Measurements from ENCODE around the gene DCTPP1. TPM values are rescaled to one million over a fixed set of nuclear protein-coding genes. Genes with fewer than 3 reads are reported as not detected.

The DCTPP1 gene
- polyA plus RNA-seq, 2 of the 4 experiments (the other 2 are of a cell fraction): 105 to 121 TPM

DNA sequence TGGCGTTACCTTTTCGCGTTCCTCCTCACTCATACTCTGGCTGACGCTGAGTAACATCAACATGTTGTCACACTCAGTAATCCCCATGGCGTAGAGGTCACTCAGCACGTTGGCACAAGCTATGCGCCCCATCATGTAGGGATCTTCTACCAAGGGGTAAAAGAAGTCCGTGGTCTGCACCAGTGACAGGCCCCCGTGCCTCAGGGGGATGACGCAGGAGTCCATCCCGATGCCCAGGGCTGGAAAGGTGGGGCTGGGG is 15.2 kb upstream of the DCTPP1 start:
- ChIA-PET CTCF (interaction anchor here (0.8 to 6.7 kb wide), 8 partner anchors 15 to 352 kb away, joined by 3 to 36 read pairs (median 3); partner anchors contain the start of gene DCTPP1), POLR2A (interaction anchor here (0.6 to 2.5 kb wide), 8 partner anchors 11 to 165 kb away, joined by 3 to 11 read pairs (median 5); partner anchors contain the start of genes DCTPP1, ZNF689 and ZNF747)
- Histone ChIP-seq H3K4me2 (peak overlapping the region; percentile 83), H3K27ac (peak overlapping the region; percentile 91 to 99), H3K4me1 (peaks cover 19% of the 10 kb centered on the region), H3K9me3 (no peaks in the 10 kb centered on the region), H3K4me3 (peak overlapping the region; percentile 84)
- WGBS (ENCODE audit: missing lambda C conversion rate): 60% methylated on average over 7 of the region's 11 CpGs
- TF ChIP-seq HOXA7 (CRISPR knock-in tag; IDR thresholded peaks at IDR 0.05) (no peak), HOXB13 (CRISPR knock-in tag; IDR thresholded peaks at IDR 0.05; ENCODE audit: low read depth) (peak; percentile 9; the same call in 1 of the 2 replicates), ZFP36 (IDR thresholded peaks at IDR 0.05; ENCODE audit: borderline replicate concordance, partially characterized antibody) (no peak), CBX2 (IDR thresholded peaks at IDR 0.05; ENCODE audit: borderline replicate concordance, low read depth) (no peak), FOXS1 (CRISPR knock-in tag; IDR thresholded peaks at IDR 0.05) (peak; percentile 13; the same call in 1 of the 2 replicates)
- FAIRE-seq (no peak), ATAC-seq (no peak), DNase-seq (ENCODE audit: low read depth in 1 of 2, low spot score in 1 of 2) (no peak)

DNA sequence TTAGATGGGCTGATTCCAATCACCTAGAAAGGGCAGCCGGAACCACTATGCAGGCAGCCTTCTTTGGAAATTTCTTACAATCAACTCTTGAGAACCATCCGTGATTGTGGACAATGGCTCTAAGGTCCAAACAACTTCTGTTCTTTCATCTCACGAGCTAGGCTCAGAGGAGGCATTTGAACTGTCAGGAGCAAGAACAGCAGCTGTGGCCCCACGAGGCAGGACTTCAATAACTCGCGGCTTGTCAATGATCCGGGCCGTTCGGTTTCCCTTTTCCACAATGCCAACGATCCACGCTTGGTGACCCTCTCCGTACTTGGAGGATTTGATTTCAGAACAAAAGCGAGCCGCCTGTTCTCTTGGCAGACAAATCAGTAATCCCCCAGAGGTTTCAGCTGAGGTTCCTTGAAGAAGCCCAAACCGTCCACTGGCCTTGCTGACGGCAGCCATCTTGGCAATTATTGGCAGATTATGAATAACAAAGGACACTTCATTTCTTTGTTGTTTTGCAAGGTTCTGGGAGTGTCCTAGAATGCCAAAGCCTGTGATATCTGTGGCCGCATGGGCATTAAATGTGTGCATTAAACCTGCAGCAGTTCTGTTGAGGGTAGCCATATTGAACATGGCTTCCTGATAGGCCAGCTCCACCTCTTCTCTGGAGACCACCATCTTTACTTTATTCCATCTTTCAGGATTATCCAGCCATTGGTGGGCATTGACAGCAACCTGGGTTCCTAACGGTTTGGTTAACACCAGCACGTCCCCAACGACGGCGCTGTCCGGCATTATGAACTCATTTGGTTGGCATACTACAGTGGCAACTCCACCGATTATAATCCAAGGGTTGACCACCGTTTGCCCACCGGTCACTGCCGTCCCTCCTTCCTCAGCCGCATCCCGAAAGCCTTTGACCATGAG is 14.7 kb upstream of the DCTPP1 start:
- no peak for TF ChIP-seq ZSCAN20 (CRISPR knock-in tag; IDR thresholded peaks at IDR 0.05)
- TF ChIP-seq FOXS1 (CRISPR knock-in tag; IDR thresholded peaks at IDR 0.05): no peak
- TF ChIP-seq JUNB (IDR thresholded peaks at IDR 0.05): no peak
- TF ChIP-seq, protein P1, sequence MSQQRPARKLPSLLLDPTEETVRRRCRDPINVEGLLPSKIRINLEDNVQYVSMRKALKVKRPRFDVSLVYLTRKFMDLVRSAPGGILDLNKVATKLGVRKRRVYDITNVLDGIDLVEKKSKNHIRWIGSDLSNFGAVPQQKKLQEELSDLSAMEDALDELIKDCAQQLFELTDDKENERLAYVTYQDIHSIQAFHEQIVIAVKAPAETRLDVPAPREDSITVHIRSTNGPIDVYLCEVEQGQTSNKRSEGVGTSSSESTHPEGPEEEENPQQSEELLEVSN (IDR thresholded peaks at IDR 0.05; ENCODE audit: borderline replicate concordance, low read depth): no peak
- peak overlapping the region; percentile 84 for H3K4me3 ChIP-seq
- no peak for FAIRE-seq
- ChIA-PET CTCF (interaction anchor here (1.1 to 6.7 kb wide), 8 partner anchors 14 to 352 kb away, joined by 3 to 36 read pairs (median 3); partner anchors contain the start of gene DCTPP1), POLR2A (interaction anchor here (0.6 to 2.5 kb wide), 7 partner anchors 12 to 166 kb away, joined by 3 to 11 read pairs (median 5); partner anchors contain the start of genes DCTPP1 and ZNF689)
- peak overlapping the region; percentile 83 for H3K4me2 ChIP-seq
- peak overlapping the region; percentile 91 to 99 for H3K27ac ChIP-seq
- 92% methylated on average over 29 of the region's 29 CpGs for WGBS (ENCODE audit: missing lambda C conversion rate)
- ATAC-seq: no peak
- DNase-seq (ENCODE audit: low read depth in 1 of 2, low spot score in 1 of 2): no peak
- H3K4me1 ChIP-seq: peaks cover 19% of the 10 kb centered on the region
- no peaks in the 10 kb centered on the region for H3K9me3 ChIP-seq

DNA sequence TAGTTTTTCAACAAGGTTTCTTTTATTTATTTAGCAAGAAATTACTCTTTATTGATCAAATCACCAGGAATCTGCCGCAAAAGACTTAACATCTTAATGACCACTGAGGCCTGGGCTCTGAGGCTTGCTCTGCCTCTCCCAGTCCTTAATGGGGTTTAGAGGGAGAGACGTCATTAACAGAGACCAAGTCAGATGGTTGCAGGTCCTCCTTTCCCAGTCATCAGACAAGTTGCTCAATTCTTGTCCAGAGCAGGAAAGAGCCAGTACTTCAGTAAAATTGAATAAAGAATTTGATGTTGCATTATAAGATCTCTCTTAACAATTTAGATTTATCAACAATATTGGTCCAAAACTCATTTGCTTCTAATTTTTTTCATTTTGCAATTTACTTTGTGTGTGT is 13.8 kb upstream of the DCTPP1 start:
- H3K4me3 ChIP-seq: no peak overlapping the region
- CTCF ChIA-PET: interaction anchor here (1.3 to 6.7 kb wide), 2 partner anchors 13 to 171 kb away, joined by 3 to 36 read pairs; partner anchors contain the start of gene DCTPP1

More for the DNA sequence above, 13.8 kb upstream of the DCTPP1 start:
- POLR2A ChIA-PET: interaction anchor here (1.2 to 1.9 kb wide), 2 partner anchors 14 to 26 kb away, joined by 3 to 9 read pairs; partner anchors contain the start of gene DCTPP1
- Histone ChIP-seq H3K4me1 (peaks cover 19% of the 10 kb centered on the region), H3K9me3 (no peaks in the 10 kb centered on the region), H3K4me2 (peak overlapping the region; percentile 83), H3K27ac (no peak overlapping the region)
- FAIRE-seq (no peak), ATAC-seq (no peak), DNase-seq (ENCODE audit: low read depth in 1 of 2, low spot score in 1 of 2) (no peak)
- no peak for TF ChIP-seq KDM1A (IDR thresholded peaks at IDR 0.05; ENCODE audit: low read depth)
- TF ChIP-seq, protein P2, sequence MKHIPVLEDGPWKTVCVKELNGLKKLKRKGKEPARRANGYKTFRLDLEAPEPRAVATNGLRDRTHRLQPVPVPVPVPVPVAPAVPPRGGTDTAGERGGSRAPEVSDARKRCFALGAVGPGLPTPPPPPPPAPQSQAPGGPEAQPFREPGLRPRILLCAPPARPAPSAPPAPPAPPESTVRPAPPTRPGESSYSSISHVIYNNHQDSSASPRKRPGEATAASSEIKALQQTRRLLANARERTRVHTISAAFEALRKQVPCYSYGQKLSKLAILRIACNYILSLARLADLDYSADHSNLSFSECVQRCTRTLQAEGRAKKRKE (CRISPR knock-in tag; IDR thresholded peaks at IDR 0.05; ENCODE audit: low read depth): no peak
- TF ChIP-seq, protein P3, sequence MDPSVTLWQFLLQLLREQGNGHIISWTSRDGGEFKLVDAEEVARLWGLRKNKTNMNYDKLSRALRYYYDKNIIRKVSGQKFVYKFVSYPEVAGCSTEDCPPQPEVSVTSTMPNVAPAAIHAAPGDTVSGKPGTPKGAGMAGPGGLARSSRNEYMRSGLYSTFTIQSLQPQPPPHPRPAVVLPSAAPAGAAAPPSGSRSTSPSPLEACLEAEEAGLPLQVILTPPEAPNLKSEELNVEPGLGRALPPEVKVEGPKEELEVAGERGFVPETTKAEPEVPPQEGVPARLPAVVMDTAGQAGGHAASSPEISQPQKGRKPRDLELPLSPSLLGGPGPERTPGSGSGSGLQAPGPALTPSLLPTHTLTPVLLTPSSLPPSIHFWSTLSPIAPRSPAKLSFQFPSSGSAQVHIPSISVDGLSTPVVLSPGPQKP (IDR thresholded peaks at IDR 0.05; ENCODE audit: low read depth, low read length): no peak
- TF ChIP-seq RAD21 (conservative IDR thresholded peaks at IDR 0.05 in 1 of 2, IDR thresholded peaks at IDR 0.05 in 1 of 2): no peak
- no peak for TF ChIP-seq TP53 (CRISPR knock-in tag; IDR thresholded peaks at IDR 0.05)
- no peak for TF ChIP-seq CBX8 (IDR thresholded peaks at IDR 0.05)
- TF ChIP-seq MAFK (IDR thresholded peaks at IDR 0.05; ENCODE audit: partially characterized antibody): no peak
- TF ChIP-seq SREBF2 (IDR thresholded peaks at IDR 0.05): no peak
- no peak for TF ChIP-seq KDM5A (IDR thresholded peaks at IDR 0.05)
- no peak for TF ChIP-seq JUN (IDR thresholded peaks at IDR 0.05)
- TF ChIP-seq CEBPB (IDR thresholded peaks at IDR 0.05): no peak
- no peak for TF ChIP-seq CBX2 (IDR thresholded peaks at IDR 0.05; ENCODE audit: borderline replicate concordance, low read depth)
- no peak for TF ChIP-seq HOXA7 (CRISPR knock-in tag; IDR thresholded peaks at IDR 0.05)
- TF ChIP-seq, protein P4, sequence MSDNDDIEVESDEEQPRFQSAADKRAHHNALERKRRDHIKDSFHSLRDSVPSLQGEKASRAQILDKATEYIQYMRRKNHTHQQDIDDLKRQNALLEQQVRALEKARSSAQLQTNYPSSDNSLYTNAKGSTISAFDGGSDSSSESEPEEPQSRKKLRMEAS (IDR thresholded peaks at IDR 0.05): no peak
- no peak for TF ChIP-seq POLR2A (IDR thresholded peaks at IDR 0.05; ENCODE audit: low read length)
- no peak for TF ChIP-seq HEYL (CRISPR knock-in tag; IDR thresholded peaks at IDR 0.05)
- no peak for TF ChIP-seq NPAS2 (CRISPR knock-in tag; IDR thresholded peaks at IDR 0.05; ENCODE audit: borderline replicate concordance)
- TF ChIP-seq NR3C1 (IDR thresholded peaks at IDR 0.05): no peak
- WGBS (ENCODE audit: missing lambda C conversion rate): 89% methylated on average over 2 of the region's 2 CpGs

Data from A549 (cell line).